ENCODE data around the gene SBSN.

The SBSN gene, protein sequence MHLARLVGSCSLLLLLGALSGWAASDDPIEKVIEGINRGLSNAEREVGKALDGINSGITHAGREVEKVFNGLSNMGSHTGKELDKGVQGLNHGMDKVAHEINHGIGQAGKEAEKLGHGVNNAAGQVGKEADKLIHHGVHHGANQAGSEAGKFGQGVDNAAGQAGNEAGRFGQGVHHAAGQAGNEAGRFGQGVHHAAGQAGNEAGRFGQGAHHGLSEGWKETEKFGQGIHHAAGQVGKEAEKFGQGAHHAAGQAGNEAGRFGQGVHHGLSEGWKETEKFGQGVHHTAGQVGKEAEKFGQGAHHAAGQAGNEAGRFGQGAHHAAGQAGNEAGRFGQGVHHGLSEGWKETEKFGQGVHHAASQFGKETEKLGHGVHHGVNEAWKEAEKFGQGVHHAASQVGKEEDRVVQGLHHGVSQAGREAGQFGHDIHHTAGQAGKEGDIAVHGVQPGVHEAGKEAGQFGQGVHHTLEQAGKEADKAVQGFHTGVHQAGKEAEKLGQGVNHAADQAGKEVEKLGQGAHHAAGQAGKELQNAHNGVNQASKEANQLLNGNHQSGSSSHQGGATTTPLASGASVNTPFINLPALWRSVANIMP

DNA sequence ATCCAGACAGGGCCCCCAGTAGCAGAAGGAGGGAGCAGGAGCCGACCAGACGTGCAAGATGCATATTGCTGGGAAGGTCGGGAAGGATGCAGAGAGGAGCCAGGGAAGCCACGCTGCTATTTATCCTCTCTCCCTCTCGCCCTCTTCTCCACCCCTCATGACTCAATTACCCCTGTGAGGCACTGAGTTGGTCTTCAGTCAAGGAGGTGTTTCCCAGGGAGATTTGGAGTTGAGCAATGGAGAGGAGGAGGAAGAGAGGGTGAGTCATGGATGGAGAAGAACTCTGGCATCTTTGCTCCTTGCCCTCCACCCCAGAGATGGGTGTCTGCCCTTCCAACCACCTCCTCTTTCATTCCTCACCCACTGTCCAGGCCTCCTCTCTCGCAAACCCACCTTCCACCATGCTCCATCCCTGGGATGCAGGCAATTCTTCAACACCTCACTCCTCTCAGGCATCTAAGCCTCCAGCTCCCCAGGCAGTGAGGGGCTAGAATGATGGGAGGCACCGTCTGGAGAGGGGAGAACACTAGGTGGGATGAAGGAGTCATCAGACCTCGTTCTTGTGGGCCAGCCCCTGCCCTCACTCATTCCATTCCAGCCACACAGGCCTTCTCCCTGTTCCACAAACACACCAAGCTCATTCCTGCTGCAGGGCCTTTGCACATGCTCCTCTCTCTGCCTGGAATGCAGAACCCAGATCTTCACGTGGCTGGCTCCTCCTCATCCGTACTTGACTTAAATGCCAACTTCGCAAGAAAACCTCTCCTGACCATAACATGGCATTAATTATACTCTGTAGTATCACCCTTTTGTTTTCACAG, at the start of gene SBSN:
SBSN (minus strand) TSS at position 94 of the 821 bp plus-strand sequence; CDS start at position 64, 30 bp downstream.
- DNase-seq: no peak

DNA sequence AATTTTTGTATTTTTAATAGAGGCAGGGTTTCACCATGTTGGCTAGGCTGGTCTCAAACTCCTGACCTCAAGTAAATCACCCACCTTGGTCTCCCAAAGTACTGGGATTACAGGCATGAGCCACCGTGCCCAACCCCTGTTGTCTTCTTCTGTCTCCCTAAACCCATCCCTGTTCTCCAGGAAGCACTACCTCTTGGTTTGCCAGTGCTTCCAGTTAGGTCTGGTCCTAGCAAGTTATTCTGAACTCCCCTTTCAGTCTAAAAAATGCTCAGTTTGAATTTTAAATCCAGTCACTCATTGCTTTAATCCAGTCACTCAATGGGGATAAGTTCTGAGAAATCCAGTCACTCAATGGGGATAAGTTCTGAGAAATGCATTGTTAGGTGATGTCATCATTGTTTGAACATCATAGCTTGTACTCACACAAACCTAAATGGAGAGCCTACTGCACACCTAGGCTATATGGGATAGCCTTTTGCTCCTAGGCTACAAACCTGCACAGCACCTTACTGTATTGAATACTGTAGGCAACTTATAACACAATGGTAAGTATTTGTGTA, 43.4 kb upstream of the SBSN start:
- DNase-seq: no peak

DNA sequence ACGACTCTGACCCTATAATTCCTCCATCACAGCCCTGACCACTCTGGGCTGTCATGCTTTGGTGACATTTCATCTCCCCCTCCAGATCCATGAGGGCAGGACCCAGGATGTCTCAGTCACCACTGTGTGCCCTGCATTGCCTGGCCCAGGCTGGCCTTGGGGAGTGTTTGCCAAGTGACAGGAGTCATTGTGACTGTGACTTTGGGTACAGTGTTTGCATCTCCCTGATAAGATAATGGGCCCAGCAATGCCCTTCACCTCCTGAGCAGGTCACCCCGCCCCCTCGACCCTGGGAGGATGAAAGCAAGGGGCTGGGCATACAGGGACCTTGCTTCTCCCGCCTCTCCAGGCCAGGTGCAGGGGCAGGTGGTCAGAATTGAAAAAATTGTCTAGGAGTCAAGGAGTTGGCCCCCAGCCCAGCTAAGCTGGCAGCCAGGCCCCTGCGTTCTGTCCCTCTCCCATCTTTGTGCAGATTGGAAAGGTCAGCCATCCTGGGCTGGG, 41.2 kb upstream of the SBSN start:
- no peak for DNase-seq

DNA sequence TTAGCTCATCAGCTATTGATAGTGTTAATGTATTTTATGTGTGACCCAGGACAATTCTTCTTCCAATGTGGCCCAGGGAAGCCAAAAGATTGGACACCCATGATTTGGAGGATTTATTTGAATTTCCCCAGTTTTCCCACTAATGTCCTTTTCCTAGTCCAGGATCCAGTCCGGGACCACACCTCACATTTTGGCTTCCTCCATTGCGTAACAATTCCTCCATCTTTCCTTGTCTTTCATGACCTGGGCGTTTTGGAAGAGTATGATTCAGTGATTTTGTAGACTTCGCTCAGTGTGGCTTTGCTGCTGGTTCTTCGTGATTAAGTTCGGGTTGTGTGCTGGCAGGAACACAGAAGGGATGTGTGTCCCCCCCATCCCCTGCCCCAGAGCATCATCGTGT, 38.6 kb upstream of the SBSN start:
- DNase-seq: no peak

DNA sequence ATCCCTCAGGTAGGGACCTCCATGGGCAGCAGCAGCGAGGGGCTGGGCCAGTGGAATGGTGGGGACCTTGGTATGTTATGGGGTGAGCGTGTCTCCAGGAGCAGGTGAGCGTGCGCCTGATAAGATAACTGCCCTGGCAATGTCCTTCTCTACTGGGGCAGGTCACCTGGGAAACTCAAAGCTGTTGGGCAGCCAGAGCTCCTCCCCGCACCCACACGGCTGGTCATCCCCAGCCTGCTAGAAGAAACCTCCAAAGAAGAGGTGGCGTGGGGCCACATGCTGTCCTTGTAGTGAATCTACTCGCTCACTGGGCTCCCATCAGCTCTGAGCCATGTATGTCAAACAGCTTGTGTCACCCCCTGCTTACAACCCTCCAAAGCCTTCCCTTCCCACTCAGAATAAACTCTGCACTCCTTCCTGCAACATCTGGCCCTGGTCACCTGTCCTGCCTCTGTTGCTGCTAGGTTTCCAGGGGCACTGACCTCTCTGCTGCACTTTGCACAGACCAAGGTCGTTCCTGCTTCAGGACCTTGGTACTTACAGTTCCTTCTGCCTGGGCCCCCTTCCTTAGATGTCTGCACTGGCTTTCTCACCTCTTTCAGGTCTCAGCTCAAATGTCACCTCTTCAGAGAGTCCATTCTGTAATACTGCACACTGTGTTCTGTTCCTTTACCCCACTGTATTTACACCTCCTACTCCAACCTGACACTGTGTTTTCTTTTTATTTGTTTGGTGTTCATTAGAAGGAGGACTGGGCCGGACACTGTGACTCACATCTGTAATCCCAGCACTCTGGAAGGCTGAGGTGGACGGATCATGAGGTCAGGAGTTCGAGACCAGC, 37.1 kb upstream of the SBSN start:
- DNase-seq: no peak

DNA sequence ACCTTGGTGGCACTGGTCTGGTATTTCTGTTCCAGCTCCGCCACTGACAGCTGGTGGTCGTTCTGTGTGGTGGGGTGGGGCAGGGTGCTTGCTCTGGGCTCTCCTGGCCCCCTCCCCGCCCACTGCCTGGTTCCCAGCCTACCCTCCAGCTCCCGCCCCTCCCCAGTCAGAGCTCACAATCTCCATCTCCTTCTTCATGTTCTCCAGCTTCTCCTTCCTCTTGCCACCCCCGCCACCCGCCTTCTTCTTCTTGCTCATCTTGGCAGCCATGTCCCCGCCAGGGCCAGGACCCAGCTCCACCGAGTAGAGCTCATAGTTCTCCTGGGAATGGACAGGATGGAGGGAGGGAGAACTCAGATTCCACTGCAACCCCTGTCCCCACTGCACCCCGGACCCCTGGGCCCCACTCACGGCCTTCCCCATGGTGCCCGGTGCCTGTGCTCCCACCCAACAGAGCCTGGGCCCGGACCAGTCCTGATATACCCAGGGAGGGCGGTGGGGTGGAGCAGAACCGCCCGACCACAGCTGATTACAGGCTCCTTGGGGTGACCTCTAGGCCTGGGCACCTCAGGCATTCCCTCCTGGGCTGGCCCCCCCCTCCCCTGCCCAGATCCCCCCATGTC, 35.2 kb upstream of the SBSN start, which contains the start of gene ATP4A:
ATP4A (minus strand) TSS at position 452 of the 623 bp plus-strand sequence; CDS start at position 423, 29 bp downstream.
- DNase-seq: no peak

DNA sequence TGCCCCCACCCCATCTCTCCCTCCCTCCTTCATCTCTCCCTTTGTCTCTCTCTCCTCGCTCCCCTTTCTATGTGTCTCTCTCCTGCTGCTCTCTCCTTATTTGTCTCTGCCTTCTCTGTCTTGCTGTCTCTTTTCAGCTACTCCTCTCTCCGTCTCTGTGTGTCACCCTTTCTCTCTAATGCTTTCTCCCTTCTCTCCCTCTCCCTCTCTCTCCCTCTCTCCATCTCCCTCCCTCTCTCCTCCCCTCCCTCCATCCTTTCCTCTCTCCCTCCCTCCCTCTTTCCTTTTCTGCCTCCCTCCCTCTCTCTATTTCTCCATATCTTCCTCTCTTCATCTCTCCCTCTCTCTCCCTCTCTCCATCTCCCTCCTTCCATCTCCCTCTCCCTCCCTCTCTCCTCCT, 34.7 kb upstream of the SBSN start:
- no peak for DNase-seq

DNA sequence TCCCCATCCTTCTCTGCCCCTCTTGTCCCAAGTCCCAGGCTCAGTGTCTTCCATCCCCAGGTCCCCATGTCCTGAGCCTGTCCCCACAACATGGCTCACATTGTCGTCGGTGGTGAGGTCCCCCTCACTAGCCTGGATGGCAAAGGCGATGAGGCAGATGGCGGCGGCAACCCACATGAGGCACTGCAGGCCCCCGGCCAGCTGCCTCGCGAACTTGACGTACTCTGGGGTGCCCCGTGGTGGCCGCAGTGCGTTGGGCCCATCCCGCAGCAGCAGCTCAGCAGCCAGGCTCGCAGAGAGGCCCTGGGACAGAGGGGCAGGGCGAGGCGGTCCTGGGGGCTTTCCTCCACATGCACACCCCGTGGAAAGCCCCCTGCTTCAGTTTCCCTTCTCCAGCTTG, 34.2 kb upstream of the SBSN start:
- no peak for DNase-seq

DNA sequence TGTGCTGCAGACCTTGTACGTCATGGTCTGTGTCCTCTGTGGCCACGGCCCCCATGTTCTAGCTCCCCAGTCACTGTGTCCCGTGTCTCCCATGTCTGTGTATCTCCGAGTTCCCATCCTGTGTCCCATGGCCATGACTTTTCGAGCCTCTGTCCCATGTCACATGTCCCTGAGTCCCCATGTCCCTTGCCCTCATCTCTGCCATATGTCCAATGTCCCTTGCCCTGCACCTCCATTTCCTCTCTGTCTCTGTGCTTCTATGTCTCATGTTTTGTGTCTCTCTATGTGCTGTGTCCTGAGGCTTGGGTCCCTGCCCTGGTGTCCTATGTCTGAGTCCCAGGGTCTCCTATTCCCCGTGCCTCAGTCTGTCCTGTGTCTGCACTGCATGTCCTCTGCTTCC, 33.3 kb upstream of the SBSN start:
- no peak for DNase-seq

DNA sequence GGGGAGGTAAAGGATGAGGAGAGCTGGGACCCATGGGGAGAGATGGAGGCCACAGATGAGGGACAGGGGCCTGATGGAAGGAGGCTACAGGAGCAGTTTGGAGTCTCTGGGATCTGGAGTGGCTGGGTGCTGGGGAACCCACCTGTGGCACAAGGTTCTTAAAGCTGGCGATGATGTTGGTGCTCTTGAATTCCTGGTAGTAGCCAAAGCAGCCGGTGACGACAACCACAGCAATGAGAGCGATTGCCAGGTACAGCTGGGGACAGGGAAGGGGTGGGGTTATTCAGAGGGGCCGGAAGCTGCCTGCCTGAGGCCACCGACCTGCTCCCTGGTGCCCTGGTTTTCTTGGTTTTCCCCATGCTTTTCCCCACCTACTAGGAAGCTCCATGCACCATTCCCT, 32.6 kb upstream of the SBSN start:
- no peak for DNase-seq

DNA sequence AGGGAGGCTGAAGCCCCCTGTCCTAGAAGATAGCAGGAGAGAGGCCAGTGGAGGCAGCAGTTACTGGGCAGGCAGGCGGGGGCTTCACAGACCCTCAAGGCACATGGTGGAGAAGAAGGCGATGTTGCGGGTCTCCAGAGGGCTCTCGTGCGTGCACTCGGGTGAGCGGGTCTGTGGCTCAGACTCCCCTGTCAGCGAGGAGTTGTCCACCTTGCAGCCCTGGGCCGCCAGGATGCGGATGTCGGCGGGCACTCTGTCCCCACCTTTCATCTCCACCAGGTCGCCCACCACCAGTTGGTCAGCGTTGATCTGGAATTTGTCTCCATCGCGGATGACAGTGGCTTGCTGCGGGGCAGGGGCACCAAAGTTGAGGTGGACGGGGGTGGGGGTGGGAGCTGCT, 32.2 kb upstream of the SBSN start:
- no peak for DNase-seq

DNA sequence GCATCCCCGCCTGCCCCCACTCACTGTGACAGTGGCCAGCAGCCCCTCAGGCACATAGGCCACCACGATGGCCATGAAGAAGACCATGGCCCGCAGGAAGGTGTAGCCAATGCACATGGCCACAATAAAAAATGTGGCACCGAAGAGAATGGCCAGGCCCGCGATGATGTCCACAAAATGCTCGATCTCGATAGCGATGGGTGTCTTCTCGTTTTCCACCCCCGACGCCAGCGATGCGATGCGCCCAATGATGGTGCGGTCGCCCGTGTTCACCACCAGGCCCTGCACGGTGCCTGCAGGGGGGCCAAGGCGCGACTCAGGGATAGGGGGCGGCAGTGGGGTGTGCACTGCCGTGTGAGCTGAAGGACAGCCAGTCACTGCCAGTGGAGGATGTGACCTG, 31.7 kb upstream of the SBSN start:
- no peak for DNase-seq

DNA sequence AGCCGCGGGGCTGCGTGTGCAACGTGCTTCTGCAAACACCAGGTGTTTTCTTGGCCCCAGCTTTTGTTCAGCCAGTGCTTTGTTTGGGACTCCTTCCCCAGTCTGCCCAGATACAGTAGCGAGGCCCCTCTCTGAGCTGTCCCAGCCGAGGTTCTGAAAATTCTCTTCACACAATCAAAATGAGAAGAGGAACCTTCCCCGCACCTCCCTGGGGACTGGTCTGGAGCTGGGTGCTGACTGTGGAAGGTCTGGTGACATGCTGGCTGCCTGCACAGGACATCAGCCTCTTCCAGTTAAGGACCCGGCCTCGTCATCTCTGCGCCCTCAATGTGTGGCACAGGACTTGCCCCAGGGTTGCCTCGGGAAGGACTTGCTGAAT, 31.2 kb upstream of the SBSN start:
- DNase-seq: no peak

DNA sequence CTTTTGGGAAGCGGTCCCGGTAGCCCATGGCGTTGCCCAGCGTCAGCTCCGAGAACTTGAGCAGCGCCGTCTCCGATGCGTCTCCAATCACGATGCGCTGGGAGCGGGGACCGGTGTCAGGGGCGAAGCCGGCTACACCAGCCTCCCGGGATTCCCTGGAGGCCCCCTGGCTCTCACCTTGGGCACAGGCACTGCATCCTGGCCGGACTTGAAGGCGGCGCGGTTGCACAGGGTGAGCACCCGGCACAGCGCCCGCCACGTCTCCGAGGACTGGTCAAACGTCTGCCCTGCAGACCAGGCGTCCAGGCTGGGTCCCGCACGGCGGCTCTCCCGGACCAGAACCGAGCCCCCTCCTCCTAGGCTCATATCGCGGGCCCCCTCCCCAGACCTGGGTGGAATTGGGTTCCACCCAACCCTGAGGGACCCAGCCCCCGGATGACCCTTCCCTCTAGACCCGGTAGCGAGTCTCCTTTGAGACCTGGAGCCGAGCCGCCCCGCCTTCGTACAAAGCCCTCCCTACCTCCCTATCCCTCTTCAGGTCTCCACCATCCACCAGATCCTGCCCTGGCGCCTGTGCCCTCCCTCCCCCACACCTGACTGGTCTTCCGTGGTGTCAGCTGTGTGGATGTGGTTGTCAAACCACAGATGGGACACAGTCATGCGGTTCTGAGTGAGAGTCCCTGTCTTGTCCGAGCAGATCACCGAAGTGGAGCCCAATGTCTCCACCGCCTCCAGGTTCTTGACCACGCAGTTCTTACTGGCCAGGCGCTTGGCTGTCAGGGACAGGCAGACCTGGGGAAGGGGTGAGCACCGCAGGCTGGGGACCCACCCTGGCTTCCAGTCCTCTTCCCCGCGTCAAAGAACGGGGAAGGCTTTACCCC, 30.5 kb upstream of the SBSN start:
- no peak for DNase-seq

DNA sequence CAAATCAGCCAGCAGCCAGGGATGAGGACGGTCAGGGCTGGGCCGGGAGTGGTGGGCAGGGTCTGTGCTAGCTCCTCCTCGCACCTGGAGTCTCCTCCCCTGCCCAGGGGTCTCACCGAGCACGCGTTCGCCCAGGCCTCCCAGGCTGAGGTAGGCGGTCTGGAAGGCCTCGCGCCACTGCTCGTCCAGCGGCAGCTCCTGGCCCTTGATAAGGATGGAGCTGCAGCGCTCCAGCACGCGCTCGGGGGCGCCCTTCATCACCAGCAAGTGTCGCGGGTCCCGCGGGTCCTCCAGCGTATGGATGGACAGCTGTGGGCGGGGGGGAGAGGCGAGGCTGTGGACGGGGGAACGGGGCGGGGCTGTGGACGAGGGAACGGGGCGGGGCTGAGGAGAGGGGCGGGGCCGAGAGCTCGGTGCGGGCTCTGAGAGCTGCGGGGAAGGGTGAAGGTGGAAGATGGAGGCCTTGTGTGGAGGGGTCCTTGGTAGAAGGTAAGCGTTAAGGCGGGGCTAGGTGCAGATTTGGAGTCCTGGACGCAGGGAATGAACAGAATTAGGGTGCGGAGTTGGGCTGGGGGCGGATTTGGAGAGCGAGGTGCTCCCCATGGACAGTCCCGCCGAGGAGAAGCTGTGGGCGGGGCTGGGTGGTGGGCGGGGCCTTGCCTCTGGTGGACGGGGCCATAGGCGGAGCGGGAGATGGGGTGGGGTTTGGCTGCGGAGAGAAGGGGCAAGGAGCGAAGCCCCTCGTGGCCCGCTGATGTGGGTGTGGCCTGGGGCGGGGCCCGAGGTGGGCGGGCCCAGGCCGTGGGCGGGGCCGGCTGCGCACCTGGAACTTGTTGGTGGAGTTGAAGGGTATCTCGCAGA, 29.7 kb upstream of the SBSN start:
- DNase-seq: peak; percentile 52 to 61

DNA sequence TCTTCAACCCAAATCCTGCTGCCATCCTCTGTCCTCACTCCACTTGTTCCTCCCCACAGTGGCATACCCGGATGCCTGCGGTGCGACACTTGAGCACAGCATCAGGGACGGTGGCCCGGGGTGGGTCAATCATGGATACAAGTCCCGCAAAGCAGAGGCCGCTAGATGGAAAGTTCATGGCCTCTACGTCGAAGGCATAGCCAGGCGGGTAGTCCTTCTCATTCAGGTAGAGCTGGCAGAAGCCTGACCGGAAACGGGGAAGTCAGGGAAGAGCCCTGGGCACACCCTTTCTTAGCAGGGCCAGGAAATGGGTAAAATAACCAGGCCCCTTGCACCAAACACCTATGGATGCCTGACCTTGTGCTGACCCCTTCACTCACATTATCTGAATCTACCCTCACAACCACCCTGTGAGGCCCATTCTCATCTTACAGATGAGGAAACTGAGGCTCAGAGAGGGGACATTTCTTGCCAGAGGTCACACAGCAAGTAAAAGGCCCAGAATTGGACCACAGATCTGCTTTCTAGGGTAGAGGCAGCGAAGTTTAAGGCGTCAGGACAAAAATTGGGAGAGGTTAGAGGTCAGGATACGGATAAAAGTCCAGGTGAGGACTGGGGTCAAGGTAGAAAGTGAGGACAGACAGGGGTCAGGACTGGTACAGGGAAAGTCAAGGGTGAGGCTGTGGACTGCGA, 28.9 kb upstream of the SBSN start:
- no peak for DNase-seq

DNA sequence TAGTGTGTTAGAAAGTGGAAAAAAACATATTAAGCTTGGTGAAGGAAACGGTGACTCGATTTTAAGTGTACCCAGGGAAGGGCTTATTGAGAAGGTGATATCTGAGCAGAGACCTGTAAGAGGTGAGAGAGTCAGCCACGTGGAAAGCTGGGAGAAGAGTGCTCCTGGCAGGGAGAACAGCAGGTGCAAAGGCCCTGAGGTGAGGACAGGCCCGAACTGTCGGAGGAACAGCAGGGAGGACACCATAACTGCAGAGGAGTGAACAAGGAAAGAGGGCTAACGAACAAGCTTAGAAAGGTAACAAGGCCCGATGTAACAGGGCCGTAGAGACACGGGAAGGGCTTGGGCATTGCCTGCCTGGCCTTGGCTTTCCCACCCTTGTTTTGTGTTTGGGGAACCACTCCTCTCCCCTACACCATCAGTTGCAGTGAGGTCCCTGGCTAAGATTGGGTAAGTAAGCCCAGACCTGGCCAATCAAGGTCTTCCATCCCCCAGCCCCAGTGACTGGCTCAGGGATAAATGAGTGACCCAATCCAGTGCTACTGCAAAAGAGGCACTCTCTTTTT, 28.0 kb upstream of the SBSN start:
- DNase-seq: no peak

DNA sequence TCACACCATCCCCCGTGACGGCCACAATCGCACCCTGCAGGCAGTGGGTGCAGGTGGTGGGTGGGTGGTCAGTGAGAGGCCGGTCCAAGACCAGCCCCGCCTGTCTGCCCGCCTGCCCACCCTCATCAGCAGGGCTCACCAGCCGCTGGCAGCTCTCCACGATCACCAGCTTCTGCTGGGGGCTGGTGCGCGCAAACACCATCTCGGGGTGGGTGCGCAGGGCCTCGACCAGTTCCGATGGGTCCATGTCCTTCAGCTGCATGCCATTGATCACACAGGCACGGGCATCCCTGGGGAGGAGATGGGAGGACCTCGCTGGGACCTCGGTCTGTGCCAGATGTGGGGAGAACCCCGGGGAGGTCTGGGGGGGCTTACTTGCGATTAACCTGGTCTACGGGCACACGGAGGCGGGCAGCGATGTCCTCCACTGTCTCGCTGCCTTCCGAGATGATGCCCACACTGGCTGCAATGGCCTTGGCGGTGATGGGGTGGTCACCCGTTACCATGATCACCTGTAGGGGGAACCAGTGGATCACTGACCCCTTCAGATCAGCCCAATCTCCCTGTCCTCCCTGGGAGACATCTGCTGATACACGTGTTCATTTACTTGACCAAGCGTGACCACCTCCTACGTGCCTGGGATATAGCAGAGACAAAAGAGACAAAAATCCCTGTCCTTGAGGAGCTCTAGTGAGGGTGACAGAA, 27.3 kb upstream of the SBSN start:
- no peak for DNase-seq
